Measurements from ENCODE around the gene SORCS3. TPM values are rescaled to one million over a fixed set of nuclear protein-coding genes. Genes with fewer than 3 reads are reported as not detected.

Gene SORCS3
- polyA plus RNA-seq, 1 donor from 2014 or later = 9.8 TPM

DNA sequence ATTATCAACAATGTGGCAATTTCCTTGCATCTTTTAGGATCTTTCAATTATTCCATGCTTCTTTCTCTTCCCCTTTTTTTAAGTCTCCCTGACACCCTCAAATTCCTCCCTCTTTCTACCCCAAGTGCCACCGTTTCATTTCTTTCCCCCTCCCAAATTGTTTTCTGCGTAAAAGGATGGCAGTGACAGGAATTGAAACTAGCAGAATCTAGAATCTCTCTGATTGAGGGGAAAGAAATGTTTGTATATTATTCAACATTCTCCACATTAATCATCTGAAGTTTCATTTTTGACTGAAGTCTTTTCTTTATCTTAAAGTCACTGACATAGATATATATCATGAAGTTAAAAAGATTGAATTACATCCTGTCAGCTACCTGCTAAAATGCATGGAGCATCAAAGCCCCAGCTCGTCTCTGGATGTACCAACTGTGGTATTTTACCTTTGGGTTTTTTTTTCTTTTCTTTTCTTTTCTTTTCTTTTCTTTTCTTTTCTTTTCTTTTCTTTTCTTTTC, 633.5 kb downstream of the SORCS3 start:
- Histone ChIP-seq H3K4me2 (ENCODE audit: low read length) (no peak overlapping the region), H3K36me3 (ENCODE audit: insufficient read depth, low read length) (no peaks in the 10 kb centered on the region), H4K20me1 (ENCODE audit: insufficient read depth) (no peaks in the 10 kb centered on the region), H3K79me2 (replicated peaks; ENCODE audit: insufficient read depth, low read length) (no peaks in the 10 kb centered on the region), H3K9me2 (ENCODE audit: insufficient read depth, low read length) (no peaks in the 10 kb centered on the region), H3K9ac (ENCODE audit: low read length) (no peak overlapping the region), H3K9me3 (ENCODE audit: low read length) (no peaks in the 10 kb centered on the region), H3K27ac (ENCODE audit: low read length) (no peak overlapping the region), H3K4me3 (ENCODE audit: low read length) (no peak overlapping the region), H2AFZ (ENCODE audit: low read depth, low read length) (no peak overlapping the region), H3F3A (ENCODE audit: insufficient read depth, low read length, poor library complexity, severe bottlenecking) (no peaks in the 10 kb centered on the region), H3K27me3 (ENCODE audit: insufficient read depth, low read depth, low read length) (no peaks in the 10 kb centered on the region)
- TF ChIP-seq EZH2 (IDR thresholded peaks at IDR 0.05; ENCODE audit: borderline replicate concordance, insufficient read depth, low read length, poor library complexity, severe bottlenecking) (no peak), EP300 (conservative IDR thresholded peaks at IDR 0.05; ENCODE audit: poor library complexity, severe bottlenecking) (no peak), TAF1 (IDR thresholded peaks at IDR 0.05; ENCODE audit: low read depth) (no peak), SMC3 (conservative IDR thresholded peaks at IDR 0.05; ENCODE audit: poor library complexity) (no peak), RAD21 (conservative IDR thresholded peaks at IDR 0.05) (no peak), MXI1 (conservative IDR thresholded peaks at IDR 0.05; ENCODE audit: poor library complexity, severe bottlenecking) (no peak), POLR2AphosphoS5 (IDR thresholded peaks at IDR 0.05) (no peak)
- TF ChIP-seq, protein P1, sequence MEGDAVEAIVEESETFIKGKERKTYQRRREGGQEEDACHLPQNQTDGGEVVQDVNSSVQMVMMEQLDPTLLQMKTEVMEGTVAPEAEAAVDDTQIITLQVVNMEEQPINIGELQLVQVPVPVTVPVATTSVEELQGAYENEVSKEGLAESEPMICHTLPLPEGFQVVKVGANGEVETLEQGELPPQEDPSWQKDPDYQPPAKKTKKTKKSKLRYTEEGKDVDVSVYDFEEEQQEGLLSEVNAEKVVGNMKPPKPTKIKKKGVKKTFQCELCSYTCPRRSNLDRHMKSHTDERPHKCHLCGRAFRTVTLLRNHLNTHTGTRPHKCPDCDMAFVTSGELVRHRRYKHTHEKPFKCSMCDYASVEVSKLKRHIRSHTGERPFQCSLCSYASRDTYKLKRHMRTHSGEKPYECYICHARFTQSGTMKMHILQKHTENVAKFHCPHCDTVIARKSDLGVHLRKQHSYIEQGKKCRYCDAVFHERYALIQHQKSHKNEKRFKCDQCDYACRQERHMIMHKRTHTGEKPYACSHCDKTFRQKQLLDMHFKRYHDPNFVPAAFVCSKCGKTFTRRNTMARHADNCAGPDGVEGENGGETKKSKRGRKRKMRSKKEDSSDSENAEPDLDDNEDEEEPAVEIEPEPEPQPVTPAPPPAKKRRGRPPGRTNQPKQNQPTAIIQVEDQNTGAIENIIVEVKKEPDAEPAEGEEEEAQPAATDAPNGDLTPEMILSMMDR (IDR thresholded peaks at IDR 0.05; ENCODE audit: poor library complexity, severe bottlenecking) = no peak
- TF ChIP-seq, protein P2, sequence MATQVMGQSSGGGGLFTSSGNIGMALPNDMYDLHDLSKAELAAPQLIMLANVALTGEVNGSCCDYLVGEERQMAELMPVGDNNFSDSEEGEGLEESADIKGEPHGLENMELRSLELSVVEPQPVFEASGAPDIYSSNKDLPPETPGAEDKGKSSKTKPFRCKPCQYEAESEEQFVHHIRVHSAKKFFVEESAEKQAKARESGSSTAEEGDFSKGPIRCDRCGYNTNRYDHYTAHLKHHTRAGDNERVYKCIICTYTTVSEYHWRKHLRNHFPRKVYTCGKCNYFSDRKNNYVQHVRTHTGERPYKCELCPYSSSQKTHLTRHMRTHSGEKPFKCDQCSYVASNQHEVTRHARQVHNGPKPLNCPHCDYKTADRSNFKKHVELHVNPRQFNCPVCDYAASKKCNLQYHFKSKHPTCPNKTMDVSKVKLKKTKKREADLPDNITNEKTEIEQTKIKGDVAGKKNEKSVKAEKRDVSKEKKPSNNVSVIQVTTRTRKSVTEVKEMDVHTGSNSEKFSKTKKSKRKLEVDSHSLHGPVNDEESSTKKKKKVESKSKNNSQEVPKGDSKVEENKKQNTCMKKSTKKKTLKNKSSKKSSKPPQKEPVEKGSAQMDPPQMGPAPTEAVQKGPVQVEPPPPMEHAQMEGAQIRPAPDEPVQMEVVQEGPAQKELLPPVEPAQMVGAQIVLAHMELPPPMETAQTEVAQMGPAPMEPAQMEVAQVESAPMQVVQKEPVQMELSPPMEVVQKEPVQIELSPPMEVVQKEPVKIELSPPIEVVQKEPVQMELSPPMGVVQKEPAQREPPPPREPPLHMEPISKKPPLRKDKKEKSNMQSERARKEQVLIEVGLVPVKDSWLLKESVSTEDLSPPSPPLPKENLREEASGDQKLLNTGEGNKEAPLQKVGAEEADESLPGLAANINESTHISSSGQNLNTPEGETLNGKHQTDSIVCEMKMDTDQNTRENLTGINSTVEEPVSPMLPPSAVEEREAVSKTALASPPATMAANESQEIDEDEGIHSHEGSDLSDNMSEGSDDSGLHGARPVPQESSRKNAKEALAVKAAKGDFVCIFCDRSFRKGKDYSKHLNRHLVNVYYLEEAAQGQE (IDR thresholded peaks at IDR 0.05; ENCODE audit: borderline replicate concordance) = no peak

DNA sequence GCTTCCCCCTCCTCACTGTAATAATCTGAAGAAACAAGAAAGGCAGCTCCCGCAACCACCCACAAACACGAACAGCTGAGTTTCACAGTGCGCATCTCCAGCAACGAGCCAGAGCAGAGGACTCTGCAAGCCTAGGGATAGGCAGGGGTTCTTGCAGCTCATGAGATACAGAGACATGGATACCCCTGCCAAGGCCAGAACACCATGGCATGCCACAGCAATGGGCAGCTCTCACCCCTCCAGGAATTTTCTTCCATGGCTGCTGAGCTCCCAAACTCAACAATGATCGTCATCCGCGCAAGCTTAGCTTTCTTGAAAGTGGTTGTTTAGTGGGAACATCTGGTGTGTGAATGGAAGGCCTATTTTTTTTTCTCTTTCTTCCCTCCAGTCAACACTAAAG, 637.3 kb downstream of the SORCS3 start:
- H3F3A ChIP-seq (ENCODE audit: insufficient read depth, low read length, poor library complexity, severe bottlenecking) = no peaks in the 10 kb centered on the region
- H3K27me3 ChIP-seq (ENCODE audit: insufficient read depth, low read depth, low read length) = no peaks in the 10 kb centered on the region
- TF ChIP-seq EP300 (conservative IDR thresholded peaks at IDR 0.05; ENCODE audit: poor library complexity, severe bottlenecking) (no peak), TAF1 (IDR thresholded peaks at IDR 0.05; ENCODE audit: low read depth) (no peak), MXI1 (conservative IDR thresholded peaks at IDR 0.05; ENCODE audit: poor library complexity, severe bottlenecking) (no peak), POLR2AphosphoS5 (IDR thresholded peaks at IDR 0.05) (no peak), RAD21 (conservative IDR thresholded peaks at IDR 0.05) (no peak), SMC3 (conservative IDR thresholded peaks at IDR 0.05; ENCODE audit: poor library complexity) (no peak), EZH2 (IDR thresholded peaks at IDR 0.05; ENCODE audit: borderline replicate concordance, insufficient read depth, low read length, poor library complexity, severe bottlenecking) (no peak)
- TF ChIP-seq, protein P2 (IDR thresholded peaks at IDR 0.05; ENCODE audit: borderline replicate concordance) = no peak
- TF ChIP-seq, protein P1 (IDR thresholded peaks at IDR 0.05; ENCODE audit: poor library complexity, severe bottlenecking) = no peak
- no peaks in the 10 kb centered on the region for H3K9me2 ChIP-seq (ENCODE audit: insufficient read depth, low read length)
- no peaks in the 10 kb centered on the region for H3K9me3 ChIP-seq (ENCODE audit: low read length)
- H4K20me1 ChIP-seq (ENCODE audit: insufficient read depth) = no peaks in the 10 kb centered on the region
- no peak overlapping the region for H3K4me3 ChIP-seq (ENCODE audit: low read length)
- no peak overlapping the region for H3K4me2 ChIP-seq (ENCODE audit: low read length)
- no peaks in the 10 kb centered on the region for H3K79me2 ChIP-seq (replicated peaks; ENCODE audit: insufficient read depth, low read length)
- no peaks in the 10 kb centered on the region for H3K36me3 ChIP-seq (ENCODE audit: insufficient read depth, low read length)
- no peak overlapping the region for H2AFZ ChIP-seq (ENCODE audit: low read depth, low read length)
- H3K9ac ChIP-seq (ENCODE audit: low read length) = no peak overlapping the region
- H3K27ac ChIP-seq (ENCODE audit: low read length) = no peak overlapping the region
